HG02571 (cell line): Measurements from ENCODE around the gene PTPN18.
"Not testable (repeated sequence)": the region's sequence is repeated elsewhere in the genome, so short reads cannot be mapped to it uniquely, and the experiment has no call there.

ENCODE experiments used
- ATAC-seq: cut with Tn5 transposase; IDR thresholded peaks from one replicate; pipeline ENCODE4 v1.9.1; 2021; ENCODE audit warnings: mild to moderate bottlenecking, moderate library complexity; ENCODE audit not compliant: unreplicated experiment

PTPN18 gene

GRCh38 chr2:130355578-130356431, at the start of gene PTPN18:
TSS of gene PTPN18 (plus strand) at chr2:130356056. CDS start at chr2:130356108, 52 bp downstream.
- peak; percentile 90 for ATAC-seq

GRCh38 chr2:130307850-130308249, 48.0 kb upstream of the PTPN18 start:
- no peak for ATAC-seq

GRCh38 chr2:130310881-130311280, 45.0 kb upstream of the PTPN18 start:
- no peak for ATAC-seq

GRCh38 chr2:130313812-130314334, 42.0 kb upstream of the PTPN18 start:
- no peak for ATAC-seq

GRCh38 chr2:130314377-130314776, 41.5 kb upstream of the PTPN18 start:
- no peak for ATAC-seq

GRCh38 chr2:130316596-130316995, 39.3 kb upstream of the PTPN18 start:
- ATAC-seq, result no peak

GRCh38 chr2:130318906-130319305, 37.0 kb upstream of the PTPN18 start:
- no peak for ATAC-seq

- no peak for ATAC-seq
These were observed 36.3 kb upstream of the PTPN18 start for GRCh38 chr2:130319536-130319935.

- no peak for ATAC-seq
These were observed 27.9 kb upstream of the PTPN18 start for GRCh38 chr2:130327703-130328527.

GRCh38 chr2:130328710-130329109, 27.1 kb upstream of the PTPN18 start:
- no peak for ATAC-seq

- peak; percentile 69 for ATAC-seq
These were observed 23.4 kb upstream of the PTPN18 start for GRCh38 chr2:130332271-130333073.

GRCh38 chr2:130333253-130333652, 22.6 kb upstream of the PTPN18 start:
- not testable (repeated sequence) for ATAC-seq

GRCh38 chr2:130334026-130334425, 21.8 kb upstream of the PTPN18 start:
- no peak for ATAC-seq

- no peak for ATAC-seq
These were observed 20.6 kb upstream of the PTPN18 start for GRCh38 chr2:130335226-130335625.

- no peak for ATAC-seq
These were observed 19.5 kb upstream of the PTPN18 start for GRCh38 chr2:130336150-130336876.

GRCh38 chr2:130336877-130337734, 18.8 kb upstream of the PTPN18 start:
- ATAC-seq, result no peak

- no peak for ATAC-seq
These were observed 18.0 kb upstream of the PTPN18 start for GRCh38 chr2:130337735-130338325.

GRCh38 chr2:130338793-130339345, 17.0 kb upstream of the PTPN18 start:
- ATAC-seq, result no peak
